Inflammatory macrophage treated with lipopolysaccharide for 4 hours (primary cell): ENCODE data around the gene LRRC56.

Experiments
- DNase-seq: peaks from one replicate; pipeline ENCODE4 v3.0.0-alpha.2; 2020

LRRC56 gene

GRCh38 chr11:540583-541432 lies 3.5 kb downstream of the LRRC56 start:
- DNase-seq, result no peak

GRCh38 chr11:541433-541885 lies 4.1 kb downstream of the LRRC56 start:
- no peak for DNase-seq

- DNase-seq, result no peak
These were observed 7.5 kb downstream of the LRRC56 start for GRCh38 chr11:544817-545166.

- DNase-seq, result no peak
These were observed 7.8 kb downstream of the LRRC56 start for GRCh38 chr11:545171-545570.

- no peak for DNase-seq
These were observed 11.6 kb downstream of the LRRC56 start for GRCh38 chr11:548700-549603.

- DNase-seq, result no peak
These were observed 12.9 kb downstream of the LRRC56 start for GRCh38 chr11:550021-550745.

- no peak for DNase-seq
These were observed 13.4 kb downstream of the LRRC56 start for GRCh38 chr11:550746-551085.

GRCh38 chr11:551131-551530 lies 13.8 kb downstream of the LRRC56 start:
- no peak for DNase-seq

- no peak for DNase-seq
These were observed 14.3 kb downstream of the LRRC56 start for GRCh38 chr11:551596-551995.

GRCh38 chr11:553083-553987 lies 16.0 kb downstream of the LRRC56 start:
- DNase-seq, result no peak

- no peak for DNase-seq
These were observed 16.6 kb downstream of the LRRC56 start for GRCh38 chr11:553988-554340.

- DNase-seq, result no peak
These were observed 17.3 kb downstream of the LRRC56 start for GRCh38 chr11:554428-555226.

- DNase-seq, result no peak
These were observed 18.0 kb downstream of the LRRC56 start for GRCh38 chr11:555227-555779.

- no peak for DNase-seq
These were observed 18.7 kb downstream of the LRRC56 start for GRCh38 chr11:555780-556661.

GRCh38 chr11:556662-557256 lies 19.4 kb downstream of the LRRC56 start:
- no peak for DNase-seq

- no peak for DNase-seq
These were observed 20.2 kb downstream of the LRRC56 start for GRCh38 chr11:557328-558132.

GRCh38 chr11:558503-558902 lies 21.2 kb downstream of the LRRC56 start:
- no peak for DNase-seq

- no peak for DNase-seq
These were observed 21.8 kb downstream of the LRRC56 start for GRCh38 chr11:559020-559620.
